Hematopoietic multipotent progenitor cell treated with erythropoietin and hydrocortisone succinate and interleukin-3 and kit ligand, for 8 days (in vitro differentiated cells): ENCODE data around the gene HOXA5.

Experiments
- DNase-seq: peaks from one replicate; pipeline ENCODE4 v3.0.0-alpha.2; 2015

Gene HOXA5

DNA sequence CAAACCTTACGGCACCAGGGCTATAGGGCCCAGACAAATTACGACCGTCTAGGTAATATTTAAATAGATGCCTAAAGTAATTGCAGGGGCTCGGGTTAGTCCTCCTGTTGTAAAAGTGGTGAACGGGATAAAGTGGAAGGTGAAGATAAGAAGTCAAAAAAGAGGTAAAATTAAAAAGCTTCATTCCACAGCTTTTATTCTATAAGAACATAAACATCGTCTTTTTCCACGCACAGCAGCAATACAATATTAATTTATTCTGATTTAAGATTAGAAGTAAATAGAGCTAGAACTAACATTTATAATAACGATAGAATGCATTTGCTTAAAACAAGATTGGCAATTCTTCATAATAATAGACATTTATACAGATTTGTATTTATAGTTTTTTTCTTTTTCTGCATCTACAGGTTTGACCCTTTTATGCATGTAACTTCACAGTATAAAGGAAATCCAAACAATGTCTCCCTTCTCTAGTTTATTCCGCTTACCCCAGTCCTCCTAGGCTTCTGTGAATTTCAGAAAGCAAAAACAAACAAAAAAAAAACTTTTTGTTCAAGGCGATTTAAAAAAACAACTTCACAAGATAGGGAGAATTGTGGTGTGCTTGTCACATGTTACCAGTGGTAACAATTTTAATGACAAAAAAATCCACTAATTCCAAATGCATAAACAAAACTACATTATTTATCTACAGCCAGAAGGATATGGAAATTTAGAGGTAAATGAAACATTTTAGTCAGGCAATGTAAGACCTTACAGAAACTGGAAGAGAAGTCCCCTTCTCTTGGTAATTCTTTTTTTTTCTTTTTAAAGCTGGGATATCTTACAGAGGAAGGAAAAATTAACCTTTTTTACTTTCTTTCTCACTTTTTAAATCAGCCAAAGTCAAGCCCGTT is 27.2 kb upstream of the HOXA5 start:
- DNase-seq = no peak

DNA sequence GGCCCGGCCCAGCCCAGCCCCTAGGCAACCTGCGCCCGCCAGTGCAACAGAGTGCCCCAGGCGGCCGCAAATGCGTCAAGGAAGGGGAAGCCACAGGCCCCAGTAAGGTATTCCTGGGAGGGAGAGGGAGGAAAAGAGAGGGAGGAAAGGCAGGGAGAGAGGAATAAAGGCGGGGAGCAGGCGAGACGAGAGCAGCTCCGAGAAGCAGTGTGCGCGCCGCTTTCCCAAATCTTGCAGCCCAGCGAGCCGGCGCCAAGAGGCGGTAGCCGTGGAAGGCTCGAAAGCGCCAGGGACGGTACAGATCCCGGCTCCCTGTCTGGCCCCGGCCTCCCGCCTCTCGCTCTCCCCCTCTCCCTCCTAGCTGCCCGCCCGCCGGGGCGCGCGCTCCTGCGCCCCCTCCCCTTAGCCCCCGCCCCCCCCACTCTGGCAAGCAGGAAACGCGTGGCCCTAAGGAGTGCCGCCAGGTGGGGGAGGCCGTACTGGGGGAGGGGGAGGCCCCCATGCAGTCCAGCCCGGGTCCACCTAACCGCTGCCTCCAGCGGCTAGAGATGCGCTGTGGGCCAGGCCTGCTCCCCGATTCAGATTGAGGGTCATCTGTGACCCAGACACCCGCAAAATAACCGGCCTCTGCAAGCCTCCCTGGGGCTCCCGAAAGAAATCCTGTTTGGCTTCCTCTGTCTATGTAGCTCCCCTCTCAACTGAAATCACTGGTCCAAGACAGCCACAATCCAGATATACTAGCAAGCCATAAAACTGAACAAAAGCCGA is 26.4 kb upstream of the HOXA5 start:
- DNase-seq = no peak

DNA sequence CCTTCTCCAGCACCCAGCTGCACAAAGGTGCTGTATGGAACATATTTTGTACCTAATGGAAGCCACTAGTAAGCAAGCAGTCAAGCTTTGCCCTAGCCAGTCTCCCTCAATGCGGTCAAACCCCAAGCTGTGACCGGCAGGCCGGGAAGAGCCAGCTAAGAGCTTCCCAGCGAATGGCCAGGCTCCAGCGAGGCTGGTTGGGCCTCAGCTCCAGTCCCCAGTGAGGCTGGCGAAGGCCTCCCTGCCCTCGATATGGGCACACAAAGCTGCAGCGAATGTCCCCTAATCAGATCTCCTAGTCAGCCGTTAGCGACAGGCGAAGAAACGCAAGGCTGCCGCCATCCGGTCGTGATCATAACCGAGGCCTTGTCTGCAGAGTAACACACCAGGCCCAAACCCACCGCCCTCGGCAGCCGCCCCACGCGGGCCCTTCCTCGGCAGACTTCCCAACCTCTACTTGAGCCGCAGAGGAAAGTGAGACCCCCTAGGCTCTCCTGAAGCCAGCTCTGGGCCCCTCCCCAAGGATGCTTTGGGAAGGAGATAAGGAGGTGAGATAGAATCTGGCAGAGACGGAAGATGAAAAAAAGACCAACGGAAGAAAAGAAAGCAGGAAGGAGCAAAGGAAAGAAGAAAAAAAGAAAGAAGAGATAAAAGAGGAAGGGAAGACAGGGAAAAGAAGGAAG is 24.9 kb upstream of the HOXA5 start:
- DNase-seq = peak; percentile 79

- no peak for DNase-seq
These were observed 24.4 kb upstream of the HOXA5 start for GRCh38 chr7:27167916-27168264.

DNA sequence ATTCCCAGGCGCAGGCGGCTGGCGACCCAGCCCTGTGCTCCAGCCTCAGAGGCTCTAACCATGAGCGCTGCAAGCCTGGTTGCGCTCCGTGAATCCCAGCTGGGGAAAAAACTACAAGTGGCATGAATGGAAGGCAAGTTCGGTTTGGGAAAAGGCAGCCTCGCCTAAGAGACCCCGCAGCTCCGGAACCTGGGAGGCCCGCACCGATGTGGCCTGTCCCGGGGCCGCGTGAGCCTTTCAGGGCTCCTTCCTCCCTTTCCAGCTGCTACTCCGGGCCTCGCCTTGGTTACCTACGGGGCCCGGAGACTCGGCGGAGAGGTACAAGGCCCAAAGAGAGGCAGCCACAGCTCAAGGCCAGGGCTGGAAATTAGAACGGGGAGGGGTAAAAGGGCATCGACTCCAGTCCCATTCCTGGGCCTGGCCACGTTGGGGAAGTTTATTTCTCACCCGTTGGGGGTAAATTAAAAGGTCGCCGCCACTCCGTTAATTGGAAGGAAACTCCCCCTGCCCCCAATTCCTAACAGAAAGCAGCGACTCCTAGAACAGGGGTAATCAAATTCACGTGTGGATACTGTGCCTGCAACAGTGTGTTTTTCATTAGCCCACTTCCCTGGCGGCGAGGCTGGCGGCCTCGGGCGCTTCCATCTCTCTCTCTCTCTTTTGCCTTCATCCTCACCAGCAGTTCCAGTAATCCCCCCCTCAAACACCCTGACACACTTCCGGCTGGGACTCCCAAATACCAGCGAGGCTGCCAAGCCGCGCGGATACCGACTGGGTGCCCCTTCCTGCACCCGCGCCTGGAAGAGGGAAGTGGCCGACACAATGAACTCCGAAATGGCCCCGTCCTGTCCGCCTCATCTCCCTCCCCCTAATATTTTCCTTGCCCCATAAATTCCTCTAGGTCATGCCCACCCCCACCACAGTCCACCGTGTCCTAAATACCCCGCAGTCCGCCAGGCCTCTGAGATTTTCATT is 23.3 kb upstream of the HOXA5 start:
- no peak for DNase-seq

GRCh38 chr7:27165996-27166530 is 22.6 kb upstream of the HOXA5 start:
- DNase-seq = no peak

GRCh38 chr7:27165089-27165995 is 21.9 kb upstream of the HOXA5 start, which contains the start of gene HOXA9:
Gene HOXA9, minus strand, starts transcription at chr7:27165537. Its CDS starts 80 bp downstream, at chr7:27165457.
- peak; percentile 75 for DNase-seq

- no peak for DNase-seq
These were observed 21.0 kb upstream of the HOXA5 start for GRCh38 chr7:27164367-27165088.

DNA sequence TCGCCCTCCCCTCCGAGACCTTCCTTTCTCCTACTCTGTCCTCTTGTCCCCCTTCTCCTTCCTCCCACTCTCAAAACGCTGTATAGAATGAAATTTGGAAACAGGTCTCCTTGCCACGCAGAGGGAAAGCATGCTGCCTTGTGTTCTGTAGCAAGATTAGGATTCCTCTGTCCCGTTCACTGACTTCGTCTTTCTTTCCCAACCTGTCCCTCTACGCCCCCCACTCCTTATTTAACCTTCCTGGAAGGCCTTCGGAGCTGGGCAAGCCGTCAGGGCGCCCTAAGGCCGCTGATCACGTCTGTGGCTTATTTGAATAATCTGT is 20.5 kb upstream of the HOXA5 start:
- DNase-seq = no peak

DNA sequence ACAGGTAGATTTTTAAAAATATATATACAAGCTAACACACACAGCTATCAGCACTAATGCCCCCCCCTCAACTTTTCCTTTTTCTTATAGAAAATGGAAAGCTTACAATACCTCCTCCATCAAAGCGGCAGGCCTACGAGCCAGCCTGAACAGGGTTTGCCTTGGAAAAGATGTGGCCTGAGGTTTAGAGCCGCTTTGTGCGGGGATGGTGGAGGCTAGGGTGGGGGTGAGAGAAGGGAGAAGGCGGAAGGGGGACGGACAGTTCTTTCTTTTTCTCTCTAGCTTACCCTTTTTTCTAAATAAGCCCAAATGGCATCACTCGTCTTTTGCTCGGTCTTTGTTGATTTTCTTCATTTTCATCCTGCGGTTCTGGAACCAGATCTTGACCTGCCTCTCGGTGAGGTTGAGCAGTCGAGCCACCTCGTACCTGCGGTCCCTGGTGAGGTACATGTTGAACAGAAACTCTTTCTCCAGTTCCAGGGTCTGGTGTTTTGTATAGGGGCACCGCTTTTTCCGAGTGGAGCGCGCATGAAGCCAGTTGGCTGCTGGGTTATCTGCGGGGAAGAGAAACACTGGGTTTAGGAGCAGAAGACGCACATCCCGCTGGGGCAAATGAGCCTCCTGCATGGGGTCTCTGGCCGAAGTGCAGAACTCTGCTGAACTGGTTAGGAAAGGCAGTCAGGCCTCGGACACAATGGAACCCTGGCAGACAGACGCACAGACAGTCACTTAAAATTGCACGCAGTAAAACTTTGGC is 20.0 kb upstream of the HOXA5 start:
- DNase-seq = no peak

GRCh38 chr7:27162561-27163287 is 19.2 kb upstream of the HOXA5 start:
- DNase-seq = no peak

DNA sequence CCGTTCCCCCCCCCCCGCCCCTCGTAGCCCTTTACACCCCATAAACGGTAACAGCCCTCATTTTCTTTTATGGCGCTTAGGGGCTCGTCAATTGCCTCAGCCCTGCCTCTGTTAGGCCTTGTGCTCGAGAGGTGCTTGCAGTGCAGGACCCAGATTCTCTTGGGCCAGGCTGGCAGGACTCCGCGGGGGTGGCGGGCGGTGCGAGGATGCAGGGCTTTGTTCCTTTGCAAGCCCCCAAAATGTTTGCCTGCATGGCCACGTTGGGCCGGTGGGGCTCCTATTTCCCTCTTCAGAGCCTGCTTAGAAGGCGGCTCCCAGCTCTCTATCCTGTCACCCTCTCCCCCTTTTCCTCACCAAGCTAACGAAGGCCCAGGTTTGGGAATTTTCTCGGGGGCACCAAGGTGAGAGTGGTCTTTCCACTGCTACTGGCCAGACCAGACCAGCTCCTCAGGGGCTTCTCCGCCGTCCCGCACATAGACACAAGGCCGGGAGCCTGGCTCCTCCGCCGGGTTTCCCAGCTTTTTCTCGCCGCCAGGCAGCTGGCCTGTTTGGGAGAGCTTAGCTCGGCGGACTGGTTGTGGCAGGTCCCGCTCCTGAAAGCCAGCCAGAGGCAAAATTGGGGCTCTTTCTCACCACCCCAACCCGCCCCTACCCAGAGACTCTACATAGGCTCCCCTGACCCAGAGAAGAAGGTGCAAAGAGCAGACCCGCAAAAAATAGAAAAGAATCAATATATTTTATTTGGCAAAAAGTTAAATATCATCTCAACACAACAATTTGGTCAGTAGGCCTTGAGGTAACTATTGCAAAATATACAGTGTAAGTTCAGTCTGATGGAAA is 18.5 kb upstream of the HOXA5 start:
- DNase-seq = no peak

- no peak for DNase-seq
These were observed 17.8 kb upstream of the HOXA5 start for GRCh38 chr7:27161214-27161720.

DNA sequence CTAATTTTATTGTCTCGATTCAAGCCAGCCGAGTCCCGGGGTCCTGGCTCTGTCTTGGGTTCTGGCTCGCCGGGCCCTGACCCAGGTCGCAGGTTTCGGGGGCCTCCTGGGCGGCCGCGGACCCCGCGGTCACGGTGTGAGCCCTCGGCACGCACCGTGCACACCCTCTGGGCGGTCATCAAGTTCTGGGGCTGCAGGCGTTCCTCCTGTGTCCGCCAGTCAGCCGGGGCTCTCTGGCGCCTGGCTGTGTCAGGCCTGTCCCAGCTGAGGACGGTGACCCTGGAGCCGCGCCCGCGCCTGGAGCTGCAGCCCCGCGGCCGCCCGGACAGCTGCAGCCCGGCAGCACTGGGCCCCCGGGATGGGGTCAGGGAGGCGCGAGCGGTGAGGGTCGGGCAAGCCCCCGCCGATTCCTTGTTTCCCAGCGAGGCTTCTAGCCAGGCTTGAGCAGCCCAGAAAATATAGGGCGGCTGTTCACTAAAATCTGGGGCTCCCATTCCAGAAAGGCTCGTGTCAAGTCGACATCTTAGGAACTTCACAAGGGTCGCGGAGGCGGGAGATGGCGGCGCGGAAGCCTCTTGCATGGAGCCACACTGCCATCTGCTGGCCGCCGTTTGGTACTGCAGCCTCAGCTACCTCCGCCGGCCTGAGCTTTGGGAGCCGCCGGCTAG is 17.2 kb upstream of the HOXA5 start:
- peak; percentile 75 for DNase-seq

DNA sequence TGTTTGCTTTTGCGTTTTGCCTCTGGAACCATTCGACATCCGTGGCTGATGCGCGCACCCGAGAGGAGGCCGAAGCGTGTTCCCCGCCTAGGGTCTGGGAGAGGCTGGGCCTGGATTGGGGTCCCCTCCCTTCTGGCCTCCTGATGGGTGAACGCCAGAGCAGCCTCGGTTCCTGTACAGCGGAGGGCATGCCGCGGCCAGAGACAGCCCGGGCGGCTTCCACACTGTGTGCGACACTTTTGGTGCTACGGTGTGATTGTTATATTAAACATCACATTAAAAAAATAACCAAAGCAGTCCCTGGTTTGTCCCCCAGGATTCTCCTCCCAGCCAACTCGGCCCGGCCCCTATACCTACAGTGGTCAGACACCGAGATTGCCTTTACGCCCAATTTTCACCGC is 16.7 kb upstream of the HOXA5 start:
- no peak for DNase-seq

DNA sequence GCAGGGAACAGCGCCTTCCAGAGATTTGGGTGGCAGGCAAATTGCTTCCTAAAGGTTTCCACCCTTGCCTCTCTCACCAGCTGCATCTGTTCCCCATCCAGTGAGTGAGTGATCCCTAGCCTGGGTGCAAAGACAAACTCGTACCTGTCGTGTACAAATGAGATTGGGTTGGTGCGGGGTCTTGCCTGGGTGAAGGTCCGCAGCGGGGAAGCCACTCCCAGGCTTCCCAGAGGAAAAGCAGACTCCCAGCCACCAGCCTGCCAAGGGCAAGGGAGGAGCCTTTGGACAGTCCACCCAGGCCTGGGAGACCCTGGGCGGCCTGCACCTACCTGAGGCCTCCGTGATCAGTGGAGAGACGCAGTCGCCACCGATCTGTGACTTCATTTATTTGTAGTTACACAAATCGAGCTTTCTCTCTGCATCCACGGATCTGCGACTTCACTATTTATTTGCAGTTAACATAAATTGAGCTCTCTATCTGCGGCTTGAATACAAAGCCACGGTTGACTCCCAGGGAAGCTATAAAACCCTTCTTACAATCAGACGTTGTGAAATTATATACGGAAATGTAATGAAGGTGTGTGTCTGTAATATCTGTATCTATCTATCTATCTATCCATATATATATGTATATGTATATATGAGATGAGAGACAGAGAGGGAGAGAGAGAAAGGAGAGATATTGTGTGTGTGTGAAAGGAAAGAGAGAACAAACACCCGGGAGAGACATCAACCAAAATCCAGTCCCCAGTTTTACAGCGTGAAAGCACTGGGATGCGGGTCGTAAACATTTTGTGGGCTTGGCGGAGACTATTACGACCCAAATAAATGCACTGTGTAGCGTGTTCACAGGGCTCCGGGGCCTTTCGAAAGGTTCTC is 16.0 kb upstream of the HOXA5 start:
- no peak for DNase-seq
